Ascending aorta (tissue), 2 donors: Measurements from ENCODE around the gene ADSS1. TPM values are rescaled to one million over a fixed set of nuclear protein-coding genes. Genes with fewer than 3 reads are reported as not detected.

Experiments
- DNase-seq, 2 donors: peaks; one replicate each; pipeline ENCODE4 v3.0.0-alpha.2; 2019; ENCODE audit warnings: low spot score in 2 of 2
- H3K27ac ChIP-seq, 2 donors: fragments of 200-600 bp; sonication (generic); one replicate each; pipeline ENCODE4 v1.5.1; 2016 to 2017; ENCODE audit warnings: mild to moderate bottlenecking in 1 of 2
- H3K27me3 ChIP-seq: fragments of 200-600 bp; sonication (generic); one replicate; pipeline ENCODE4 v1.5.1; 2017
- H3K36me3 ChIP-seq, 2 donors: fragments of 200-600 bp; sonication (generic); one replicate each; pipeline ENCODE4 v1.5.1; 2016
- H3K4me1 ChIP-seq, 2 donors: fragments of 200-600 bp; sonication (generic); one replicate each; pipeline ENCODE4 v1.5.1; 2016 to 2017; ENCODE audit warnings: mild to moderate bottlenecking in 1 of 2
- H3K4me3 ChIP-seq, 2 donors: fragments of 200-600 bp; sonication (generic); one replicate each; pipeline ENCODE4 v1.5.1; 2016 to 2017; ENCODE audit warnings: mild to moderate bottlenecking in 1 of 2
- H3K9me3 ChIP-seq, 2 donors: fragments of 200-600 bp; sonication (generic); one replicate each; pipeline ENCODE4 v1.5.1; 2016
- CTCF ChIP-seq, 3 experiments: fragments of 200-600 bp in 2 of 3; fragments of 450-650 bp in 1 of 3; sonication (generic) in 2 of 3; IDR thresholded peaks; one replicate each; pipeline ENCODE4 v1.5.1; 2016 to 2019; ENCODE audit warnings: antibody characterized with exemption in 3 of 3, mild to moderate bottlenecking in 1 of 3, moderate library complexity in 1 of 3
- intact Hi-C: fragments of 100-400 bp; cut with DNase I; formaldehyde crosslinking; loops from one replicate; pipeline ENCODE4 v1.15.1; 2023
- total RNA-seq: library from RNA; depleted of rRNA; stranded (reverse); fragments of >200 nt; gene quantifications from one replicate; pipeline ENCODE4 v1.1.0, GENCODE V29; 2016

Gene ADSS1
- total RNA-seq, 1 donor from 2014 or later, result 30.2 TPM

- Histone ChIP-seq H3K9me3 (no peaks in the 10 kb centered on the region), H3K4me3 (no peak overlapping the region), H3K27ac (no peak overlapping the region), H3K36me3 (peaks cover 20 to 23% of the 10 kb centered on the region in 2 donors), H3K4me1 (peaks cover 10 to 24% of the 10 kb centered on the region in 2 donors), H3K27me3 (no peaks in the 10 kb centered on the region)
- intact Hi-C loops, result no loop called here
- DNase-seq, result no peak
- no peak for TF ChIP-seq CTCF (IDR thresholded peaks at IDR 0.05)
Observed at GRCh38 chr14:104784218-104784568, 60.2 kb downstream of the ADSS1 start.

- H3K4me3 ChIP-seq, result no peak overlapping the region
- H3K27me3 ChIP-seq, result no peaks in the 10 kb centered on the region
- DNase-seq, result no peak
- H3K9me3 ChIP-seq, result no peaks in the 10 kb centered on the region
- intact Hi-C loops, result no loop called here
- no peak for TF ChIP-seq CTCF (IDR thresholded peaks at IDR 0.05)
- H3K4me1 ChIP-seq, result peaks cover 10 to 24% of the 10 kb centered on the region in 2 donors
- H3K36me3 ChIP-seq, result peaks cover 12 to 19% of the 10 kb centered on the region in 2 donors
- H3K27ac ChIP-seq, result peak overlapping the region; percentile 9 to 19
Observed at GRCh38 chr14:104784846-104785707, 61.0 kb downstream of the ADSS1 start.

- peaks cover 5 to 13% of the 10 kb centered on the region in 2 donors for H3K36me3 ChIP-seq
Observed at GRCh38 chr14:104785708-104786080, 61.7 kb downstream of the ADSS1 start.

GRCh38 chr14:104786091-104786586 is 62.1 kb downstream of the ADSS1 start:
- peak overlapping the region in 1 of 2 donors; percentile 35 for H3K27ac ChIP-seq
- TF ChIP-seq CTCF (IDR thresholded peaks at IDR 0.05), result no peak
- no peaks in the 10 kb centered on the region for H3K9me3 ChIP-seq
- peaks cover 6 to 13% of the 10 kb centered on the region in 2 donors for H3K36me3 ChIP-seq
- H3K27me3 ChIP-seq, result no peaks in the 10 kb centered on the region
- H3K4me1 ChIP-seq, result peaks cover 10 to 24% of the 10 kb centered on the region in 2 donors
- intact Hi-C loops, result no loop called here
- DNase-seq, result no peak
- no peak overlapping the region for H3K4me3 ChIP-seq

More at GRCh38 chr14:104785708-104786080, 61.7 kb downstream of the ADSS1 start:
- H3K27me3 ChIP-seq, result no peaks in the 10 kb centered on the region
- no peak for DNase-seq
- no peak overlapping the region for H3K4me3 ChIP-seq
- H3K9me3 ChIP-seq, result no peaks in the 10 kb centered on the region
- peak overlapping the region in 1 of 2 donors; percentile 35 for H3K27ac ChIP-seq
- peaks cover 10 to 24% of the 10 kb centered on the region in 2 donors for H3K4me1 ChIP-seq
- intact Hi-C loops, result no loop called here
- TF ChIP-seq CTCF (IDR thresholded peaks at IDR 0.05), result no peak

GRCh38 chr14:104786726-104787675 is 63.0 kb downstream of the ADSS1 start:
- H3K4me3 ChIP-seq, result no peak overlapping the region
- H3K36me3 ChIP-seq, result peaks cover 7 to 14% of the 10 kb centered on the region in 2 donors
- intact Hi-C loops, result no loop called here
- no peak for TF ChIP-seq CTCF (IDR thresholded peaks at IDR 0.05)
- H3K9me3 ChIP-seq, result no peaks in the 10 kb centered on the region
- no peaks in the 10 kb centered on the region for H3K27me3 ChIP-seq
- peak overlapping the region; percentile 35 to 45 for H3K27ac ChIP-seq
- peaks cover 10 to 28% of the 10 kb centered on the region in 2 donors for H3K4me1 ChIP-seq
- DNase-seq, result no peak
